Keratinocyte (primary cell): ENCODE results near the gene AGL.

Source experiments
- CTCF ChIP-seq, 3 experiments: IDR thresholded peaks in 1 of 3; conservative IDR thresholded peaks in 1 of 3; optimal IDR thresholded peaks in 1 of 3; 2 replicates in 2 of 3; 3 replicates in 1 of 3; pipeline versions ENCODE3 to v1.5.1; 2011; ENCODE audit warnings: low read length in 3 of 3, mild to moderate bottlenecking in 3 of 3, moderate library complexity in 2 of 3, control low read depth in 1 of 3, inconsistent platforms in 1 of 3; ENCODE audit not compliant: insufficient read depth in 2 of 3; ENCODE audit errors: extremely low read depth in 1 of 3
- EZH2 ChIP-seq: IDR thresholded peaks from one replicate; pipeline ENCODE4 v1.6.1; 2012; ENCODE audit warnings: inconsistent platforms, mild to moderate bottlenecking, low read length, moderate library complexity

- TF ChIP-seq EZH2 (no peak), CTCF (optimal IDR thresholded peaks at IDR 0.05 in 1 of 3, IDR thresholded peaks at IDR 0.05 in 1 of 3, conservative IDR thresholded peaks at IDR 0.05 in 1 of 3; ENCODE audit: extremely low read depth in 1 of 3, insufficient read depth in 2 of 3, low read length in 3 of 3) (no peak)
These were observed 92.6 kb downstream of the AGL start for GRCh38 chr1:99942723-99943122.
